GM12875 (cell line): ENCODE data around the gene BASP1.
"Not testable (repeated sequence)": the region's sequence is repeated elsewhere in the genome, so short reads cannot be mapped to it uniquely, and the experiment has no call there.

Source experiments
- H3K4me3 ChIP-seq: one replicate; pipeline ENCODE4 v1.5.1; 2011; ENCODE audit warnings: low read depth, low read length, control low read depth
- TF ChIP-seq, protein P1 (sequence below): IDR thresholded peaks from 2 replicates; pipeline ENCODE4 v1.5.1; 2011; ENCODE audit warnings: low read depth, mild to moderate bottlenecking, control low read depth, inconsistent platforms, low read length, moderate library complexity, borderline replicate concordance; ENCODE audit not compliant: insufficient read depth

The BASP1 gene

DNA sequence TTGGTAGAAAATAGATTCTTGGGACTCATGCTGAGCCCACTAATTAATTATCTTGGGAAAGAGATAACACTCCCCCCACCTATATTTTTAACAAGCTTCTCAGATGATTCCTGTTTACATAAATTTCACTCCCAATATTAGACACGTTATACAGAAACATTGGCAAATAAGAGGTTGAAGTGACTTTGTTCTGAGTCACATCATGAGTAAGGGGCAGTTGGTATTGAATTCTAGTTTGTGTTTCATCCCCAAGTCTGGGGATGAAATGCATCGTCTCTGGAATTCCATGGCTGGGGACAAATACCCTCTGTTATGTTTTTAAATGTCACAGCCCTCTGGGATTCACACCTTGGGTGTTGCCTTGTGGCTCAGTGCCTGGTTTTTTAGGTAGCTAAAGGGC lies 41.0 kb downstream of the BASP1 start:
- TF ChIP-seq, protein P1, sequence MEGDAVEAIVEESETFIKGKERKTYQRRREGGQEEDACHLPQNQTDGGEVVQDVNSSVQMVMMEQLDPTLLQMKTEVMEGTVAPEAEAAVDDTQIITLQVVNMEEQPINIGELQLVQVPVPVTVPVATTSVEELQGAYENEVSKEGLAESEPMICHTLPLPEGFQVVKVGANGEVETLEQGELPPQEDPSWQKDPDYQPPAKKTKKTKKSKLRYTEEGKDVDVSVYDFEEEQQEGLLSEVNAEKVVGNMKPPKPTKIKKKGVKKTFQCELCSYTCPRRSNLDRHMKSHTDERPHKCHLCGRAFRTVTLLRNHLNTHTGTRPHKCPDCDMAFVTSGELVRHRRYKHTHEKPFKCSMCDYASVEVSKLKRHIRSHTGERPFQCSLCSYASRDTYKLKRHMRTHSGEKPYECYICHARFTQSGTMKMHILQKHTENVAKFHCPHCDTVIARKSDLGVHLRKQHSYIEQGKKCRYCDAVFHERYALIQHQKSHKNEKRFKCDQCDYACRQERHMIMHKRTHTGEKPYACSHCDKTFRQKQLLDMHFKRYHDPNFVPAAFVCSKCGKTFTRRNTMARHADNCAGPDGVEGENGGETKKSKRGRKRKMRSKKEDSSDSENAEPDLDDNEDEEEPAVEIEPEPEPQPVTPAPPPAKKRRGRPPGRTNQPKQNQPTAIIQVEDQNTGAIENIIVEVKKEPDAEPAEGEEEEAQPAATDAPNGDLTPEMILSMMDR = no peak
- H3K4me3 ChIP-seq = no peak overlapping the region

DNA sequence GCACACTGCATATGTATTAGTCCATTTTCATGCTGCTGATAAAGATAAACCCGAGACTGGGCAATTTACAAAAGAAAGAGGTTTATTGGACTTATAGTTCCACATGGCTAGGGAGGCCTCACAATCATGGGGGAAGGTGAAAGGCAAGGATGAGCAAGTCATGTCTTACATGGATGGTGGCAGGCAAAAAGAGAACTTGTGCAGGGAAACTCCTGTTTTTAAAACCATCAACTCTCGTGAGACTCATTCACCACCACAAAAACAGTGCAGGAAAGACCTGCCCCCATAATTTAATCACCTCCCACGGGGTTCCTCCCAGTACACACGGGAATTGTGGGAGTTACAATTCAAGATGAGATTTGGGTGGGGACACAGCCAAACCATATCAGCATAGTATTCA lies 41.6 kb downstream of the BASP1 start:
- not testable (repeated sequence) for H3K4me3 ChIP-seq

DNA sequence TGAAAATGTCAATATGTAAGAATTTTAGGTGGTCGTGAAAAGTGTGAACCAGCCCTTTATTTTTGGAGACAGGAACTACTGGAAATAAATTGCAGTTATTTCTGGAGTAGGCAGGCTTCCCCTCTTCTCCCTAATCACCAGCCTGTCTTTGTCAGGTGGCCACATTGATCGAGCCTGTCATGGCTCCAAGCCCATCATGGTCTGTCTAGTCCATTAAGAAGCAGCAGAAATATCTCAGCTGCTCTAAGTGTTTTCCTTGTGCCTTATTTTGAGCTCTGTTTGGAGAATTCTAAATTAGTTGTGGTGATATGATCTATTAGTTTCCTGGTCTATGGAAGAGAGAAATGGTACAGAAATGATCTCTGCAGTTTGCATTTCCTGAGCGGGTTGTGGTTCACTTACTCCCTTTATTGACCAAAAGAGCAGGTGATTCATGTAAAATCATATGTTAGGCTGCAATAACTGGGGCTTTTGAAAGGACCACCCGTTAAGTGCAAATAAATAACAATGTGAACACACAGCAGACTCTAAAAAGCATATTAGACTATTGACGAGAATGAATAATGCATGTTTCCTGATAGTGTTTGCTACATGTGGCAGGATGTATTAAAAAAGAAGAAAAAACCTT lies 42.3 kb downstream of the BASP1 start:
- no peak overlapping the region for H3K4me3 ChIP-seq
- TF ChIP-seq, protein P1 = no peak

DNA sequence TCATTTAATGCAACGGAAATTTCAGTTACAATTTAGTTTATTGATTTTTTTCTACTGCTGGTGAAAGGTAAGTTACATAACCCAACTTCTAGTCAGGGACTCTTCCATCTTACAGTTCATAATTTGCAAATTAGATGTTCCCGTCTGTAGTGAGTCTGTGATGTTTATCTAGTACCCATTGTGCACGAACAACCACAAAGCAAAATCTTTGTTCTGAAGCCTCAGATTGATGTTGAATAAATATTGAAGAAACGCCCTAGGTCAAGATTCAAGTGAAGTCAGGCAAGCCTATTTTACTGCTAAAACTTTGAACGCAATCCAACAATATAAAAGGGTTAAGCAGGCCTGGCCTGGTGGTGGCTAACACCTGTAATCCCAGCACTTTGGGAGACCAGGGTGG lies 43.1 kb downstream of the BASP1 start:
- TF ChIP-seq, protein P1 = no peak
- no peak overlapping the region for H3K4me3 ChIP-seq

DNA sequence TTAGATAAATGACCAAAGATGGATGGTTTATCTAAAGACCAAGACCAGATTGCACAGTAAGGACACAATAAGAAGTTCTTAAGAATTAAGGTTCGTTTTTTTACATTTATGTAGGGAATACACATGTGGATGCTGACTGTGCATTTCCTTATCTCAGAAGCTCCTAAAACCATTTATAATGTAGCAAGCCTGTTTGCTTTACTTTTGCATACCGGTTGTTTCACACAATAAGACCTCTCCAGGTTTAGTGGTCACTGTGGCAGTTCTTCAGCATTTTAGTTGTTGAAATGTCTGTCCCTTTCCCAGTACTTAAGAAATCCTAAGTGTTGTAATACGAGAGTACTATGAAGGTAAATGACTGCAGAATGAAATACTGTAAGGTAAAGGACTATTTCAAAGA lies 43.6 kb downstream of the BASP1 start:
- TF ChIP-seq, protein P1 = no peak
- no peak overlapping the region for H3K4me3 ChIP-seq

DNA sequence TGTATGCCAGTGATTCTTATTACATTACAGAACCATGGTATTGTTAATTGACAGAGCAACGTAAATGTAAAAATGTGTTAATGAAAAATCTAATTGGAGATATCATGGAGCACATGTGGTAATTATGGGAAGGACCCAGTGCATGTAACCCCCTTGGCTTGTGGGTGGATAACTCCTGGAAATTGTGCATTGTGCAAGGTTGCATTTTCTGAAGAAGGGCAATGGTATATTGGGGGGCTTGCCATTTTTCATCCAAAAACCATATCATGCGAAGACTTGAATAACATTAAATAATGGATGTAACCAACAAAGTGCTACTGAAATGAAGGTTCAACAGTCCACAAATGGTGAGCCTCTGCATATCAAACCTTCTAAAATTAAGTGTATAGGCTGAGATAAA lies 47.6 kb downstream of the BASP1 start:
- TF ChIP-seq, protein P1 = no peak
- H3K4me3 ChIP-seq = no peak overlapping the region

DNA sequence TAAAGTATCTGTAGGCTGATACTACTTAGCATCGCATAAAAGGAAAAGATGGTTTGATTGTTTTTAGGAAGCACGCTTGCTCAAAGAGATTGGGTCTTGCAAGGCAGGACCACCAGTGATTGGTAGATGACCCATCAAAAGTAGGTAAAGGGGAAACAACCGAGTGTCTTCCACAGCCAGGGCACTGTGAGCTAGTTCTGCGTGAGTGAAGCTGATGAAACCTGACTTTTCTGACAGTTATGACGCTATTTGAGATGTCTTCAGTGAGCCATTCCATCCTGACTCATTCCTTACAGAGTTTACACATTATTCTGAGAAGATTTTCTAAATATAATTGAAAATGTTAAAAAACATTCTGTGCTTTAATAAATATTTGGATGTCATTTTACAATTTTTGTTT lies 49.7 kb downstream of the BASP1 start:
- H3K4me3 ChIP-seq = no peak overlapping the region

More for the DNA sequence above, 49.7 kb downstream of the BASP1 start:
- TF ChIP-seq, protein P1 = no peak
